Suprapubic skin (tissue), 3 donors: ENCODE measurements around the gene SHC3.

ENCODE experiments used
- POLR2AphosphoS5 ChIP-seq, 3 donors: sonication (generic); formaldehyde crosslinking; IDR thresholded peaks; one replicate each; pipeline ENCODE4 v1.6.1; 2017; ENCODE audit warnings: antibody characterized with exemption in 3 of 3
- TF ChIP-seq, protein P1 (sequence below), 2 donors: fragments of 200-600 bp in 1 of 2; fragments of 450-650 bp in 1 of 2; sonication (generic) in 1 of 2; IDR thresholded peaks; one replicate each; pipeline ENCODE4 v1.5.1; 2016 to 2019; ENCODE audit warnings: antibody characterized with exemption in 2 of 2, mild to moderate bottlenecking in 1 of 2, moderate library complexity in 1 of 2

- TF ChIP-seq, protein P1, sequence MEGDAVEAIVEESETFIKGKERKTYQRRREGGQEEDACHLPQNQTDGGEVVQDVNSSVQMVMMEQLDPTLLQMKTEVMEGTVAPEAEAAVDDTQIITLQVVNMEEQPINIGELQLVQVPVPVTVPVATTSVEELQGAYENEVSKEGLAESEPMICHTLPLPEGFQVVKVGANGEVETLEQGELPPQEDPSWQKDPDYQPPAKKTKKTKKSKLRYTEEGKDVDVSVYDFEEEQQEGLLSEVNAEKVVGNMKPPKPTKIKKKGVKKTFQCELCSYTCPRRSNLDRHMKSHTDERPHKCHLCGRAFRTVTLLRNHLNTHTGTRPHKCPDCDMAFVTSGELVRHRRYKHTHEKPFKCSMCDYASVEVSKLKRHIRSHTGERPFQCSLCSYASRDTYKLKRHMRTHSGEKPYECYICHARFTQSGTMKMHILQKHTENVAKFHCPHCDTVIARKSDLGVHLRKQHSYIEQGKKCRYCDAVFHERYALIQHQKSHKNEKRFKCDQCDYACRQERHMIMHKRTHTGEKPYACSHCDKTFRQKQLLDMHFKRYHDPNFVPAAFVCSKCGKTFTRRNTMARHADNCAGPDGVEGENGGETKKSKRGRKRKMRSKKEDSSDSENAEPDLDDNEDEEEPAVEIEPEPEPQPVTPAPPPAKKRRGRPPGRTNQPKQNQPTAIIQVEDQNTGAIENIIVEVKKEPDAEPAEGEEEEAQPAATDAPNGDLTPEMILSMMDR (IDR thresholded peaks at IDR 0.05) = no peak
- no peak for TF ChIP-seq POLR2AphosphoS5 (IDR thresholded peaks at IDR 0.05)
These were observed 4.5 kb upstream of the SHC3 start for GRCh38 chr9:89183146-89183545.
